H1 (cell line): ENCODE results near the gene PRPF6. TPM values are rescaled to one million over a fixed set of nuclear protein-coding genes. Genes with fewer than 3 reads are reported as not detected.

Source experiments
- CTCF ChIA-PET: fragments of 300-600 bp; sonication (Branson Sonifier 250); formaldehyde crosslinking; loops from one replicate; lab custom pipeline; 2021; ENCODE audit not compliant: partially characterized antibody; lab: Charles Lee
- POLR2A ChIA-PET: fragments of 300-600 bp; sonication (Branson Sonifier 250); formaldehyde crosslinking; loops from one replicate; lab custom pipeline; 2021; ENCODE audit warnings: inconsistent platforms; ENCODE audit not compliant: partially characterized antibody; lab: Charles Lee
- DNase-seq, 2 experiments: peaks; one replicate each; pipeline versions ENCODE4 v3.0.0 to v3.0.0-alpha.2; 2010 to 2022; ENCODE audit warnings: low spot score in 2 of 2, low read depth in 1 of 2, mixed read lengths in 1 of 2
- FAIRE-seq: peaks from 2 replicates; lab custom pipeline; 2011; peaks lifted over from hg19 to GRCh38; lab: Jason Lieb, UNC
- H2AFZ ChIP-seq: 2 replicates; pipeline ENCODE4 v1.8.1; 2012; ENCODE audit warnings: low read length, inconsistent platforms
- H2AK5ac ChIP-seq: 2 replicates; pipeline ENCODE4 v1.6.1; 2013; ENCODE audit warnings: low read depth, low read length
- H2BK120ac ChIP-seq: replicated peaks from 2 replicates; pipeline ENCODE3; 2013; ENCODE audit warnings: low read depth, low read length, inconsistent platforms
- H2BK12ac ChIP-seq: 2 replicates; pipeline ENCODE4 v1.6.1; 2013; ENCODE audit warnings: low read depth, low read length
- H2BK15ac ChIP-seq: 2 replicates; pipeline ENCODE4 v1.6.1; 2013; ENCODE audit warnings: low read length
- H2BK20ac ChIP-seq: 2 replicates; pipeline ENCODE4 v1.6.1; 2013; ENCODE audit warnings: low read length
- H2BK5ac ChIP-seq: 2 replicates; pipeline ENCODE4 v1.6.1; 2013; ENCODE audit warnings: low read depth, low read length
- H3K14ac ChIP-seq: 2 replicates; pipeline ENCODE4 v1.6.1; 2013; ENCODE audit warnings: inconsistent platforms; ENCODE audit not compliant: insufficient read length
- H3K18ac ChIP-seq: 2 replicates; pipeline ENCODE4 v1.6.1; 2013; ENCODE audit warnings: low read length; ENCODE audit errors: extremely low read depth
- H3K23ac ChIP-seq: 2 replicates; pipeline ENCODE4 v1.6.1; 2013; ENCODE audit warnings: inconsistent platforms; ENCODE audit not compliant: insufficient read length
- H3K23me2 ChIP-seq: 2 replicates; pipeline ENCODE4 v1.6.1; 2013; ENCODE audit warnings: low read depth, low read length
- H3K27ac ChIP-seq: 2 replicates; pipeline ENCODE4 v1.6.1; 2011; ENCODE audit warnings: low read depth, low read length, inconsistent platforms
- H3K27me3 ChIP-seq, 4 experiments: replicated peaks in 1 of 4; 1 replicate in 1 of 4; 2 replicates in 3 of 4; pipeline versions ENCODE4 v1.6.1 to v1.8.1; 2011 to 2013; ENCODE audit warnings: low read length in 3 of 4, mild to moderate bottlenecking in 3 of 4, inconsistent platforms in 2 of 4, mixed read lengths in 2 of 4, moderate library complexity in 1 of 4; ENCODE audit not compliant: control insufficient read depth in 3 of 4, insufficient read depth in 3 of 4; ENCODE audit errors: extremely low read depth in 1 of 4
- H3K36me3 ChIP-seq, 4 experiments: 2 replicates each; pipeline versions ENCODE4 v1.6.1 to v1.8.1; 2011 to 2013; ENCODE audit warnings: mild to moderate bottlenecking in 4 of 4, low read length in 3 of 4, moderate library complexity in 2 of 4, control low read depth in 1 of 4, inconsistent platforms in 1 of 4; ENCODE audit not compliant: insufficient read depth in 4 of 4, control insufficient read depth in 2 of 4
- H3K4ac ChIP-seq: replicated peaks from 2 replicates; pipeline ENCODE3; 2013; ENCODE audit warnings: low read length, low read depth, mixed read lengths, inconsistent platforms; ENCODE audit not compliant: insufficient read length
- H3K4me1 ChIP-seq, 4 experiments: replicated peaks in 1 of 4; 1 replicate in 1 of 4; 2 replicates in 3 of 4; pipeline versions ENCODE4 v1.6.1 to v1.8.1; 2011 to 2013; ENCODE audit warnings: low read length in 3 of 4, inconsistent platforms in 2 of 4, mixed read lengths in 1 of 4; ENCODE audit not compliant: insufficient read depth in 4 of 4, control insufficient read depth in 3 of 4
- H3K4me2 ChIP-seq, 2 experiments: 2 replicates each; pipeline versions ENCODE4 v1.6.1 to v1.8.1; 2011 to 2013; ENCODE audit warnings: low read depth in 2 of 2, low read length in 2 of 2, control low read depth in 1 of 2, inconsistent platforms in 1 of 2, mild to moderate bottlenecking in 1 of 2; ENCODE audit not compliant: insufficient read depth in 1 of 2
- H3K4me3 ChIP-seq, 4 experiments: fragments of 200-600, 300-600 bp in 1 of 4; sonication (generic), shearing (Covaris generic), sonication (Bioruptor Twin) in 1 of 4; 2 replicates each; pipeline versions ENCODE4 v1.5.1 to v1.8.1; 2011 to 2016; ENCODE audit warnings: low read length in 4 of 4, low read depth in 3 of 4, control low read depth in 2 of 4, inconsistent platforms in 2 of 4, mild to moderate bottlenecking in 2 of 4, mixed read lengths in 1 of 4, moderate library complexity in 1 of 4; ENCODE audit not compliant: insufficient read depth in 2 of 4; ENCODE audit errors: extremely low read depth in 1 of 4
- H3K56ac ChIP-seq: replicated peaks from 2 replicates; pipeline ENCODE3; 2013; ENCODE audit warnings: low read depth, mild to moderate bottlenecking, mixed read lengths, low read length, inconsistent platforms; ENCODE audit not compliant: insufficient read length
- H3K79me1 ChIP-seq: 2 replicates; pipeline ENCODE4 v1.6.1; 2013; ENCODE audit warnings: low read depth, low read length, control low read depth
- H3K79me2 ChIP-seq, 2 experiments: 2 replicates each; pipeline versions ENCODE4 v1.6.1 to v1.8.1; 2012 to 2013; ENCODE audit warnings: low read length in 2 of 2, mild to moderate bottlenecking in 2 of 2, inconsistent platforms in 1 of 2; ENCODE audit not compliant: insufficient read depth in 2 of 2, control insufficient read depth in 1 of 2
- H3K9ac ChIP-seq, 4 experiments: replicated peaks in 1 of 4; 1 replicate in 1 of 4; 2 replicates in 3 of 4; pipeline versions ENCODE4 v1.6.1 to v1.8.1; 2011 to 2013; ENCODE audit warnings: low read depth in 3 of 4, low read length in 3 of 4, control low read depth in 2 of 4, mild to moderate bottlenecking in 2 of 4, moderate library complexity in 2 of 4, inconsistent platforms in 1 of 4; ENCODE audit errors: extremely low read depth in 1 of 4
- H3K9me3 ChIP-seq, 2 experiments: 2 replicates each; pipeline versions ENCODE4 v1.6.1 to v1.8.1; 2012 to 2013; ENCODE audit warnings: mild to moderate bottlenecking in 2 of 2, moderate library complexity in 2 of 2, control low read depth in 1 of 2, inconsistent platforms in 1 of 2, low read depth in 1 of 2, low read length in 1 of 2, mixed read lengths in 1 of 2; ENCODE audit not compliant: insufficient read depth in 2 of 2
- H4K20me1 ChIP-seq, 2 experiments: replicated peaks in 1 of 2; 2 replicates each; pipeline versions ENCODE3 to v1.8.1; 2011 to 2013; ENCODE audit warnings: inconsistent platforms in 2 of 2, low read length in 2 of 2, mild to moderate bottlenecking in 1 of 2; ENCODE audit not compliant: insufficient read depth in 2 of 2, control insufficient read depth in 1 of 2
- H4K5ac ChIP-seq: 2 replicates; pipeline ENCODE4 v1.6.1; 2013; ENCODE audit warnings: low read length, low read depth, mixed read lengths, inconsistent platforms; ENCODE audit not compliant: insufficient read length
- H4K8ac ChIP-seq: 2 replicates; pipeline ENCODE4 v1.8.0; 2013; ENCODE audit warnings: mild to moderate bottlenecking, moderate library complexity, low read length, inconsistent platforms; ENCODE audit not compliant: insufficient read depth; ENCODE audit errors: extremely low read depth
- H4K91ac ChIP-seq: replicated peaks from 2 replicates; pipeline ENCODE3; 2013; ENCODE audit warnings: low read length, mixed read lengths, inconsistent platforms; ENCODE audit not compliant: insufficient read length
- EP300 ChIP-seq, 2 experiments: IDR thresholded peaks; 1 replicate in 1 of 2; 2 replicates in 1 of 2; pipeline ENCODE4 v1.6.1; 2011 to 2012; ENCODE audit warnings: low read depth in 2 of 2, low read length in 2 of 2, mild to moderate bottlenecking in 2 of 2, borderline replicate concordance in 1 of 2, inconsistent platforms in 1 of 2, moderate library complexity in 1 of 2
- POLR2A ChIP-seq, 2 experiments: IDR thresholded peaks; 1 replicate in 1 of 2; 2 replicates in 1 of 2; pipeline ENCODE4 v1.6.1; 2011; ENCODE audit warnings: low read depth in 2 of 2, low read length in 2 of 2, mild to moderate bottlenecking in 2 of 2; ENCODE audit errors: control extremely low read depth in 1 of 2
- SAP30 ChIP-seq: fragments of 300-600 bp; sonication (generic); IDR thresholded peaks from 2 replicates; pipeline ENCODE4 v1.7.1; 2012; ENCODE audit warnings: low read length, moderate library complexity, mild to moderate bottlenecking, inconsistent platforms; ENCODE audit not compliant: insufficient read depth, insufficient replicate concordance
- WGBS, 2 experiments: shearing (Covaris generic) in 1 of 2; methylation state at CpG; one replicate each; pipeline versions ENCODE4 v1.1.6 to v1.1.7; 2013 to 2015; ENCODE audit warnings: low lambda C conversion rate in 2 of 2, mixed read lengths in 2 of 2, inconsistent platforms in 1 of 2, low coverage in 1 of 2, missing lambda C conversion rate in 1 of 2; ENCODE audit not compliant: insufficient replicate concordance in 2 of 2, insufficient coverage in 1 of 2, insufficient read length in 1 of 2; ENCODE audit errors: extremely low coverage in 1 of 2, missing lambda C conversion rate in 1 of 2; 5-methylcytosine and 5-hydroxymethylcytosine counted together
- polyA plus RNA-seq, 7 experiments: library from polyadenylated mRNA; depleted of rRNA in 3 of 7; stranded (reverse) in 5 of 7; unstranded in 2 of 7; fragments of >200 nt in 5 of 7; fragments of 200-250 nt in 2 of 7; gene quantifications; 1 replicate in 5 of 7; 2 replicates in 1 of 7; 4 replicates in 1 of 7; pipeline versions ENCODE4 v1.2.1 to v1.2.3, GENCODE V29; 2011 to 2013; ENCODE audit warnings: missing spikeins in 2 of 7, mixed read lengths in 2 of 7
- total RNA-seq: library from RNA; stranded (reverse); fragmentation: NEBNext Ultra II Directional; extraction: Animal tissue kit (Norgen Biotek cat#: 25700); gene quantifications from 2 replicates; pipeline ENCODE4 v1.2.1, GENCODE V29; 2021
- TF ChIP-seq, protein P1 (sequence below): IDR thresholded peaks from 2 replicates; pipeline ENCODE4 v1.6.1; 2012; ENCODE audit warnings: low read length, inconsistent platforms

Gene PRPF6
- total and polyA plus RNA-seq, 2 of the 8 experiments (the other 6 are each of a cell fraction or from before 2014, with no cell fraction given) = 27.9 to 76.9 TPM

DNA sequence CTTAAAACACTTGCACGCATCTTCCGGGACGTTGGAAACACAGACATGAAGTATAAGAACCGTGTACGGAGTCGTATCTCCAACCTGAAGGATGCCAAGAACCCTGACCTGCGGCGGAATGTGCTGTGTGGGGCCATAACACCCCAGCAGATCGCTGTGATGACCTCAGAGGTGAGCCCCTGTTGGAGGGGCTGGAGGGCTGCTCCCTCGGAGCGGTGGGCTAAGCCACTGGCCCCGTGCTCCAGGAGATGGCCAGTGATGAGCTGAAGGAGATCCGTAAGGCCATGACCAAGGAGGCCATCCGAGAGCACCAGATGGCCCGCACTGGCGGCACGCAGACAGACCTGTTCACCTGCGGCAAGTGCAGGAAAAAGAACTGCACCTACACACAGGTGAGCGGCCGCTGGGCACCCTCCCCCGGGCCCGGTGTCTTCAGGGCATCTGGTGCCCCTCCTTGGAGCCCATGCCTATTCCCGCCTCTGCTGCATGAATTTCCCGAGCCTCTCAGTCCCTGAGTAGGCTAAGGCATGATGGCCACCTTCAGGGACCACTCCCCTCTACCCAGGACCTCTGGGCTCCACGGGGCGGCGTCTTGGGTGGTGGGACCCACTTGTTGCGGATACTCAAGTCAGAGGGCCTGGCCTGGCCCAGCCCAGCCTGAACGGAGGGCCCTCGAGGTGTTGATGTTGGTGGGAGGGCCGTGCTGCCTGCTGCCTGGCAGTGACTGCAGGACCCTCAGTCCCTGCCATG lies 89.5 kb downstream of the PRPF6 start:
- ChIA-PET POLR2A (interaction anchor here (1.7 kb wide), 2 partner anchors 13 to 31 kb away, joined by 4 to 6 read pairs; partner anchors contain the start of gene LKAAEAR1), CTCF (interaction anchor here (0.6 to 3.1 kb wide), 12 partner anchors 10 to 532 kb away, joined by 3 to 33 read pairs (median 6); partner anchors contain the start of genes LKAAEAR1, OPRL1 and RGS19)
- Histone ChIP-seq H3K79me2 (no peaks in the 10 kb centered on the region), H2BK5ac (peak overlapping the region; percentile 66), H4K5ac (no peak overlapping the region), H3K27me3 (no peaks in the 10 kb centered on the region), H2BK15ac (peak overlapping the region; percentile 81; the same call in 1 of the 2 replicates), H2AFZ (no peak overlapping the region), H3K23me2 (no peaks in the 10 kb centered on the region), H3K56ac (no peak overlapping the region), H2BK20ac (0 out of 2 replicates have a peak overlapping the region, but pooled peaks have one; percentile 61), H3K79me1 (0 out of 2 replicates have a peak, but pooled peaks cover 3% of the 10 kb centered on the region), H3K27ac (no peak overlapping the region), H2BK12ac (peak overlapping the region; percentile 60; the same call in 1 of the 2 replicates), H2AK5ac (no peak overlapping the region), H4K8ac (no peak overlapping the region), H3K18ac (no peak overlapping the region), H4K91ac (no peak overlapping the region), H3K4ac (no peak overlapping the region), H3K4me1 (peaks cover 0 to 16% (median 5%) of the 10 kb centered on the region in 4 experiments; a peak in 6 of 7 replicates), H3K4me3 (no peak overlapping the region), H3K14ac (no peak overlapping the region), H3K9me3 (no peaks in the 10 kb centered on the region), H4K20me1 (peaks cover 2 to 10% of the 10 kb centered on the region in 2 experiments), H3K36me3 (peaks cover 0 to 8% (median 3%) of the 10 kb centered on the region in 4 experiments; a peak in 3 of 8 replicates), H3K4me2 (no peak overlapping the region), H3K23ac (no peak overlapping the region), H2BK120ac (no peak overlapping the region), H3K9ac (no peak overlapping the region)
- DNase-seq = no peak
- no peak for FAIRE-seq
- TF ChIP-seq EP300 (IDR thresholded peaks at IDR 0.05; ENCODE audit: borderline replicate concordance in 1 of 2, low read depth in 2 of 2, low read length in 2 of 2) = no peak
- TF ChIP-seq POLR2A (IDR thresholded peaks at IDR 0.05; ENCODE audit: control extremely low read depth in 1 of 2, low read depth in 2 of 2, low read length in 2 of 2) = no peak
- TF ChIP-seq SAP30 = no peak
- TF ChIP-seq, protein P1, sequence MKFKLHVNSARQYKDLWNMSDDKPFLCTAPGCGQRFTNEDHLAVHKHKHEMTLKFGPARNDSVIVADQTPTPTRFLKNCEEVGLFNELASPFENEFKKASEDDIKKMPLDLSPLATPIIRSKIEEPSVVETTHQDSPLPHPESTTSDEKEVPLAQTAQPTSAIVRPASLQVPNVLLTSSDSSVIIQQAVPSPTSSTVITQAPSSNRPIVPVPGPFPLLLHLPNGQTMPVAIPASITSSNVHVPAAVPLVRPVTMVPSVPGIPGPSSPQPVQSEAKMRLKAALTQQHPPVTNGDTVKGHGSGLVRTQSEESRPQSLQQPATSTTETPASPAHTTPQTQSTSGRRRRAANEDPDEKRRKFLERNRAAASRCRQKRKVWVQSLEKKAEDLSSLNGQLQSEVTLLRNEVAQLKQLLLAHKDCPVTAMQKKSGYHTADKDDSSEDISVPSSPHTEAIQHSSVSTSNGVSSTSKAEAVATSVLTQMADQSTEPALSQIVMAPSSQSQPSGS = no peak
- 92% methylated on average over 31 of the region's 31 CpGs; no CpG with 5 or more reads in 1 of the 2 experiments for WGBS, 2 experiments
